Smooth muscle cell of the umbilical artery (primary cell): ENCODE data around the gene SEC14L2. TPM values are rescaled to one million over a fixed set of nuclear protein-coding genes. Genes with fewer than 3 reads are reported as not detected.

Experiments used
- total RNA-seq: library from RNA; depleted of rRNA; stranded (reverse); fragments of >200 nt; gene quantifications from 2 replicates; pipeline ENCODE4 v1.2.3, GENCODE V29; 2014

Gene SEC14L2
- total RNA-seq, result 20.8 and 44.2 TPM in 2 replicates

DNA sequence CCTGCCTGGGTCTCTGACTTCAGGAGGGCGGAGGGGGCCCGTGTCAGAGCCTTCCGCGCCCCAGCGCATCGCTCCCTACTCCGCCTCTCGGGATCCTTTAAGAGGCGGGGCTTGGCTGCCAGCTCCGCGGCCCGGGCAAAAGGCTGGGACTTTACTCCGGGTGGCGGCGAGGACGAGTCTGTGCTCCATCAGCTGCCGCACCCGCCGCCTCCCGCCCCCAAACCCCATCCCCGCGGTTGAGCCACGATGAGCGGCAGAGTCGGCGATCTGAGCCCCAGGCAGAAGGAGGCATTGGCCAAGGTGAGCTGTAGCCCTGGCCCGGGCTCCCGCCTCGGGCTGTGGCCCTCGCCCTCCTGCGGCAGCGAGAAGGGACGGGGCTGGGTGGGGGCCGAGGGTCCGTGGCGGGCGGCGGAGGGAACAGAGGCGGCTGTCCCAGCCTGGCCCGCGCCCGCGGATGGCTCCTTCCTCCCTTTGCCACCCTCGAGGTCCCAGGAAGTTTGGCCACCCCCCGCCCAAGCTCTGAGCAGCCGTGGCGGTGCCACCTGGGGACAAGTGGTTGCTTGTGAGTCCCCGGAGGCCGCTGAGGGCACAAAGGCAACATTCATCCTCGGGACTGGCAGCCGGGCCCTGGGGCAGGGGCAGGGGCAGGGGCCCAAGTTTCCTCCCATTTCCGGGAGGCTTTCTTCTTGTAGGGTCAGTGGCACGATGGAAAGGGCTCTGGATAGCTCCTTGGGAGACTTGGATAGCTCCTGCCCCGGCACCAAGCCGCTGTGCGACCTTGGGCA is at the start of gene SEC14L2:
Gene SEC14L2 (plus strand): TSS at position 148 of the 785 bp plus-strand sequence. CDS start 99 bp downstream, at position 247.

DNA sequence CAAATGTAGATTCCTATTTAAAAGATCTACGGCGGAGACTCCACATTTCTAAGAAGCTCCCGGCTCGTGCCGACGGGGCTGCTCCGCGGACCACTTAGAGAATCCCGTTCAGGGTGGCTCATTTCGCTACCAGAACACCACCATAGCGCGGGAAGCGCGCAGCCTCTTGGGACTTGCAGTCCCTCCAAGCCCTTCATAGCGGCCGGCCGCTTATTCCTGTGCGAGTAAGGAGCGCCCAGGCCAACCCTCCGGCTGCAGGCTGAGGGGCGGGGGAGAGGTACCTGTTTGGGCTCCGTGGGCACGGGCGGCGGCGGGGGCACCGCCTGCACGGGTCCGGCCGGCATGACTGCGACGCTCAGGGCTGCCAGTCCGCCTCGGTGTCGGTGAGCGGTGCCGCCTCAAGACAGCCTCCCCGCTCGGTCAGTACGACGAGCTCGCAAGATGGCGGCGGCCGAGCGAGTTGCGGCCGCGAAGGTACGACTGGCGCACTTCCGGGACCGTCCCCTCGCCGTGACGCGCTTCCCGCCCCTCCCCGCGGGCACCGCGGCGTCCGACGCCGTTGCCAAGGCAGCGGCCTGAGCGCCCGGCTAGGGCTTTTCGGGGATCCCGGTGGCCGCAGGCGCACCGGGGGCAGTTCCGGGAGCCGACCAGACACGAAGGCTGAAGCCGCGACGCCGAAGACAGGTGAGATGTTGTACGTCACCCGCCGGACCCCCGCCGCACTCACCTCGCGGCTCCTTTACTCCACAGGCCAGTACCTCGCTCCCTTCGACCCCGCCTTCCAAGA is 40.2 kb upstream of the SEC14L2 start, which contains the start of the genes CCDC157 and SF3A1:
Gene CCDC157 (plus strand): TSS at position 559 of the 787 bp plus-strand sequence. CDS start 8,994 bp downstream, outside the sequence.
Gene SF3A1 (minus strand): TSS at position 446 of the 787 bp plus-strand sequence. CDS start 102 bp downstream, at position 344.

DNA sequence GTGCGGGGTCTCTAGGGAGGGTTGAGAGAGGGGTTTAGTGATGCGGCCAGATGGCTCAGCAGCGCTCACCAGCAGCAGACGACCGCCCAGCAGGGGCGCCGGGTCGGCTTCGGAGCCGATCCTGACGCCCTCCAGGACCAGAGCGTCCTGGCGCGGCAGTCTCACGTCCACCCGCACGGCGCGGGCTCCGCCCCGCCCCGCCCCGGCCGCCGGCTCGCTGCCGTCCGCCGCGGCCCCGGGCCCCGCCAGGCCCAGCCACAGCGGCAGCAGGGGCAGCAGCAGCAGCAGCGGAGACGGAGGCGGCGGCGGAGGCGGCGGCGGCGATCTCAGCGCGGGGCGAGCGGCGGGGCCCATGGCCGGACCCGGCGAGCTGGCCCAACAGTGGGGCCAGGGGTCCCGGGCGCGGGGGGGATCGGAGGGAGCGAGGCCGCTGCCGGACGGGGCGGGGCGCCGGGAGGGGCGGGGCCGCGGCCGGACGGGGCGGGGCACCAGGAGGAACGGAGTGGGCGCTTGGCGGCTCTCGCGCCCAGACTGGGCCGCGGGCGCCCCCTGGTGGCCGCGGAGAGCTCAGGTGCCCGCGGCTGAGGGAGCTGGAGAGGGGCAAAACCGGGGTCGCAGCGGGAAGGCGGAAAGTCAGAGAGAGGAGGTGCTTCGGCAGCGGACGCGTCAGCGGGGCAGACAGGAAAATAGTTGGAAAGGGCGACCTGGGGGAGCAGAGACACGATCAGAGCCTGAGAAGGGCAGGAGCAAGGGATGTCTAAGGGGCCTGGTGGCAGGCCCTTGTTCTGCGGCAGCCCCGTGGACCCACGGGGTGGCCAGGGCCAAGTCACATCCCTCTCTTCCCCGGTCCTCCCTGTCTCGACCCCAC is 9.6 kb upstream of the SEC14L2 start, which contains the start of gene RNF215:
Gene RNF215 (minus strand): TSS at position 452 of the 868 bp plus-strand sequence. CDS start 98 bp downstream, at position 354.

DNA sequence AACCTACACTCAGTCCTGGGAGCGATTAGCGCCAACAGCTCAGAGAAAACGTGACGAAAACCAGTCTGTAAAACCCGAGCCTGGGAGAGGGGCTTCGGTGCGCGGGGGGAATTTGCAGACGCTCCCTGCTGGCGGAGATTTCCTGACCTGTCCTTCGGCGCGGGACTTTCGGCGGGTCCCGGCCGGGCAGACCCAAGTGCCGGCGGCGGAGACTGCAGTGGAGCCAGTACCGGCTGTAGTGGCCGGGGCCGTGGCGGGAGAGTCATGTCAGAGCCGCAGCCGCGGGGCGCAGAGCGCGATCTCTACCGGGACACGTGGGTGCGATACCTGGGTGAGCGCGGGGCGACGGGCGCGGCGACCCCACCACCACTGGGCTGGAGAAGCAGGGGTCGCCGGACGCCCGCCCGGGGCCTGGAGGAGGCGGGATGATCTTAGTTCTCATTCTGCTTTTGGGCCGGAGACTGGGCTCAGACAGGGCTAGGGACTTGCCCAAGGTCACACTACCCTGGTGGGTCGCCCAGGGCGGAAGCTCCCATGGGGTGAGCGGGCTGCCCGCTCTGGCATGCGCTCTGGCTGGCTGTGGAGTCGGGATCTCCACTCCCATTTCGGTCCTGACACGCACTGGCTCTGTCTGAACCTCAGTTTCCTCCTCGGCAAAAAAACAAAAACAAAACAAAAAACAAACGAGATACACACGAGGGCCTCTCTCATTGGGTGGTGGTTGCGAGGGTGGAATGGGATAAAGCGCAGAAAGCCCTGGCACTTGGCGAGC is 29.0 kb downstream of the SEC14L2 start, which contains the start of gene MTFP1:
Gene MTFP1 (plus strand): TSS at position 153 of the 772 bp plus-strand sequence. CDS start 112 bp downstream, at position 265.

DNA sequence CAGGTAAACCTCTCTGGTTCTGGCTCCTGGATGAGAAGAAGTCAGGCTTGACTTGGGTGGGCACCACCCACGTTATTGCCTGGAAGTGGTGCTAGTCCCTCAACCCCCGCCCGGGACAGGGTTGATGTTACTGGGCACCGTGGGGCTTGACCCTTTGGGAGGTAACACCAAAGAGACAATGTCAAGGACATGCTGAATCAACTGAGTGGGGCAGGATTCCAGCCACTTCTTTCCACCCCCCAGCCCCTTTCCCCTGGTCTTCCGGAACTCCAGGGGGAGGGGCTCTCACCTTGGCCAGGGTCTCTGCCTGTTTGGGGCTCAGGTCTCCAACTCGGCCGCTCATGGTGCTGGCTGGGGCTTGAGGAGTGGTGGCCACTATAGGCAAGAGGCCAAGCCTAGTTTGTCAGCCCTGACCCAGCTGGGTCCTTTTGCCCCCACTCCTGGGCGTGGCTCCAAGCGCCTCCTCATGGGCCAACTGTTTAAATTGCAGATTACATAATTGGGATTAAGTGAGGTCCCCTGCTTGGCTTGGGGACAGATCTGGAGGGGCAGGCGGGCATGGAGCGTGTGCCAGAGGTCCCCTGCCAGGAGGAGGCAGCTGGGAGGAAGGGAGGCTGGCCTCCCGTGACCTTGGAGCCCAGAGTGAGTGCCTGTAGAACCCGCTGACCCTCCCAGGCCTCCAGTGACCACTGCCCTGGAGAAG is 74.9 kb downstream of the SEC14L2 start, which contains the start of gene SEC14L3:
Gene SEC14L3 (minus strand): TSS at position 402 of the 703 bp plus-strand sequence. CDS start 59 bp downstream, at position 343.

Other genes starting within 250 kb of the SEC14L2 start
- gene LIF, start 150.3 kb upstream of the SEC14L2 start, total RNA-seq, result 86.1 and 200 TPM in 2 replicates
- not detected in 2 replicates for gene OSM, start 130.2 kb upstream of the SEC14L2 start, total RNA-seq
- gene CASTOR1, start 107.5 kb upstream of the SEC14L2 start, total RNA-seq, result 11.5 and 15.4 TPM in 2 replicates
- 25.9 and 32.7 TPM in 2 replicates for gene TBC1D10A, start 70.1 kb upstream of the SEC14L2 start, total RNA-seq
- gene SF3A1, start 40.1 kb upstream of the SEC14L2 start, total RNA-seq, result 14.3 and 39.3 TPM in 2 replicates
- 1.5 and 2.9 TPM in 2 replicates for gene CCDC157, start 40.0 kb upstream of the SEC14L2 start, total RNA-seq
- gene RNF215, start 9.6 kb upstream of the SEC14L2 start, total RNA-seq, result 38.4 and 50.2 TPM in 2 replicates
- gene MTFP1, start 28.8 kb downstream of the SEC14L2 start, total RNA-seq, result 9.8 and 11.9 TPM in 2 replicates
- not detected in 2 replicates for gene SEC14L3, start 75.0 kb downstream of the SEC14L2 start, total RNA-seq
- 0.09 TPM in 1 of 2 replicates, not detected in the other for gene SEC14L4, start 108.7 kb downstream of the SEC14L2 start, total RNA-seq
- 0.23 and 0.59 TPM in 2 replicates for gene SEC14L6, start 149.7 kb downstream of the SEC14L2 start, total RNA-seq
- 0.18 TPM in 1 of 2 replicates, not detected in the other for gene GAL3ST1, start 177.6 kb downstream of the SEC14L2 start, total RNA-seq
- gene PES1, start 194.9 kb downstream of the SEC14L2 start, total RNA-seq, result 66.2 and 90.4 TPM in 2 replicates
- 3.1 and 4.5 TPM in 2 replicates for gene TCN2, start 210.2 kb downstream of the SEC14L2 start, total RNA-seq
- 8.9 and 16.3 TPM in 2 replicates for gene SLC35E4, start 238.8 kb downstream of the SEC14L2 start, total RNA-seq